PFSK-1 (cell line): ENCODE results near the gene CHMP6.

Experiments used
- FOXP2 ChIP-seq: optimal IDR thresholded peaks from 2 replicates; pipeline ENCODE3; 2011; ENCODE audit warnings: borderline replicate concordance, control low read depth, inconsistent platforms; ENCODE audit not compliant: insufficient read depth; ENCODE audit errors: extremely low read length, extremely low read depth
- POLR2AphosphoS5 ChIP-seq: IDR thresholded peaks from 2 replicates; pipeline ENCODE4 v1.6.1; 2012; ENCODE audit warnings: low read depth, mild to moderate bottlenecking, control low read depth, low read length, moderate library complexity
- SIN3A ChIP-seq: IDR thresholded peaks from 2 replicates; pipeline ENCODE4 v1.6.1; 2012; ENCODE audit warnings: mild to moderate bottlenecking, low read length, moderate library complexity, borderline replicate concordance; ENCODE audit not compliant: insufficient read depth
- TAF1 ChIP-seq: IDR thresholded peaks from 2 replicates; pipeline ENCODE4 v1.6.1; 2012; ENCODE audit warnings: low read length, control low read depth, borderline replicate concordance; ENCODE audit not compliant: insufficient read depth
- TF ChIP-seq, protein P1 (sequence below), 2 experiments: IDR thresholded peaks; 2 replicates each; pipeline versions ENCODE4 v1.6.1 to v1.8.0; 2011 to 2012; ENCODE audit warnings: low read depth in 2 of 2, low read length in 2 of 2, control low read depth in 1 of 2, inconsistent platforms in 1 of 2, mild to moderate bottlenecking in 1 of 2, moderate library complexity in 1 of 2; ENCODE audit not compliant: insufficient read depth in 1 of 2

The CHMP6 gene

GRCh38 chr17:80956321-80957190 is 35.1 kb upstream of the CHMP6 start:
- no peak for TF ChIP-seq POLR2AphosphoS5
- no peak for TF ChIP-seq TAF1
- no peak for TF ChIP-seq FOXP2
- TF ChIP-seq, protein P1, sequence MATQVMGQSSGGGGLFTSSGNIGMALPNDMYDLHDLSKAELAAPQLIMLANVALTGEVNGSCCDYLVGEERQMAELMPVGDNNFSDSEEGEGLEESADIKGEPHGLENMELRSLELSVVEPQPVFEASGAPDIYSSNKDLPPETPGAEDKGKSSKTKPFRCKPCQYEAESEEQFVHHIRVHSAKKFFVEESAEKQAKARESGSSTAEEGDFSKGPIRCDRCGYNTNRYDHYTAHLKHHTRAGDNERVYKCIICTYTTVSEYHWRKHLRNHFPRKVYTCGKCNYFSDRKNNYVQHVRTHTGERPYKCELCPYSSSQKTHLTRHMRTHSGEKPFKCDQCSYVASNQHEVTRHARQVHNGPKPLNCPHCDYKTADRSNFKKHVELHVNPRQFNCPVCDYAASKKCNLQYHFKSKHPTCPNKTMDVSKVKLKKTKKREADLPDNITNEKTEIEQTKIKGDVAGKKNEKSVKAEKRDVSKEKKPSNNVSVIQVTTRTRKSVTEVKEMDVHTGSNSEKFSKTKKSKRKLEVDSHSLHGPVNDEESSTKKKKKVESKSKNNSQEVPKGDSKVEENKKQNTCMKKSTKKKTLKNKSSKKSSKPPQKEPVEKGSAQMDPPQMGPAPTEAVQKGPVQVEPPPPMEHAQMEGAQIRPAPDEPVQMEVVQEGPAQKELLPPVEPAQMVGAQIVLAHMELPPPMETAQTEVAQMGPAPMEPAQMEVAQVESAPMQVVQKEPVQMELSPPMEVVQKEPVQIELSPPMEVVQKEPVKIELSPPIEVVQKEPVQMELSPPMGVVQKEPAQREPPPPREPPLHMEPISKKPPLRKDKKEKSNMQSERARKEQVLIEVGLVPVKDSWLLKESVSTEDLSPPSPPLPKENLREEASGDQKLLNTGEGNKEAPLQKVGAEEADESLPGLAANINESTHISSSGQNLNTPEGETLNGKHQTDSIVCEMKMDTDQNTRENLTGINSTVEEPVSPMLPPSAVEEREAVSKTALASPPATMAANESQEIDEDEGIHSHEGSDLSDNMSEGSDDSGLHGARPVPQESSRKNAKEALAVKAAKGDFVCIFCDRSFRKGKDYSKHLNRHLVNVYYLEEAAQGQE (IDR thresholded peaks at IDR 0.05; ENCODE audit: insufficient read depth in 1 of 2, low read depth in 2 of 2, low read length in 2 of 2): no peak
- TF ChIP-seq SIN3A: no peak

- no peak for TF ChIP-seq POLR2AphosphoS5
- TF ChIP-seq TAF1: no peak
- TF ChIP-seq FOXP2: no peak
- TF ChIP-seq, protein P1 (IDR thresholded peaks at IDR 0.05; ENCODE audit: insufficient read depth in 1 of 2, low read depth in 2 of 2, low read length in 2 of 2): no peak
- no peak for TF ChIP-seq SIN3A
These were observed 34.1 kb upstream of the CHMP6 start for GRCh38 chr17:80957461-80957941.

DNA sequence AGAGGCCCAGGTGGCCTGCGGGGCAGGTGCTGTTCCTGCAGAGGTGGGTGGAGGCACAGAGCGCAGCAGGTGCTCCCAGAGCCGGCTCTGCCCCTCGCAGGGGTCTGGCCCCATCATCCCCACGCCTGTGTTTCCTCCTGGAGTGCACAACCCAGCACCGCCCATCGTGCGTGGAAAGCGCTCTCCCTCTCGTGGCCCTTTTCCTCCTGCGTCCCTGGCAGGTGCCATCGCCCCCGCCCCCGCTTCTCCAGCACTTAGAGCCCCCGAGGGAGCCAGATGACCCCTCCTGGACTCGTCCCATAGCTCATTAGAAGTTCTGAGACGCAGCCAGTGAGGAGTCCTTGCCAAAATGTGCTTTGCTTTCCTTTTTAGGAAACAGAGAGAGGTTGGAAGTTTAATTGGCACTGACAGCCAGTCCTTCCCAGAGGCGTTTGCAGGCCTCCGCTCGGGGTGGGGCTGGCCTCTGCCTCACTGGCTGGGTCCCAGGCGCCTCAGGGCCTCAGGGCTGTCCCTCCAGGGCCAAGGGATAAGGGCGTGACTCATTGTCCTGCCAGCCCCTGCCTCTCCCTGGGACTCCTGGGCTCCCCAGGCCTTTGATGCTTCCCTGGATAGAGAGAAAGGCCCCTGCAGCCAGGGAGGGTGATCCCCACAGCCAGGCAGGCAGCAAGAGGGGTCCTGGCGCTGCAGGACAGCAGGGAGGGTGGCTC is 32.2 kb upstream of the CHMP6 start:
- TF ChIP-seq SIN3A (no peak), FOXP2 (no peak), TAF1 (no peak), POLR2AphosphoS5 (no peak)
- TF ChIP-seq, protein P1 (IDR thresholded peaks at IDR 0.05; ENCODE audit: insufficient read depth in 1 of 2, low read depth in 2 of 2, low read length in 2 of 2): no peak

DNA sequence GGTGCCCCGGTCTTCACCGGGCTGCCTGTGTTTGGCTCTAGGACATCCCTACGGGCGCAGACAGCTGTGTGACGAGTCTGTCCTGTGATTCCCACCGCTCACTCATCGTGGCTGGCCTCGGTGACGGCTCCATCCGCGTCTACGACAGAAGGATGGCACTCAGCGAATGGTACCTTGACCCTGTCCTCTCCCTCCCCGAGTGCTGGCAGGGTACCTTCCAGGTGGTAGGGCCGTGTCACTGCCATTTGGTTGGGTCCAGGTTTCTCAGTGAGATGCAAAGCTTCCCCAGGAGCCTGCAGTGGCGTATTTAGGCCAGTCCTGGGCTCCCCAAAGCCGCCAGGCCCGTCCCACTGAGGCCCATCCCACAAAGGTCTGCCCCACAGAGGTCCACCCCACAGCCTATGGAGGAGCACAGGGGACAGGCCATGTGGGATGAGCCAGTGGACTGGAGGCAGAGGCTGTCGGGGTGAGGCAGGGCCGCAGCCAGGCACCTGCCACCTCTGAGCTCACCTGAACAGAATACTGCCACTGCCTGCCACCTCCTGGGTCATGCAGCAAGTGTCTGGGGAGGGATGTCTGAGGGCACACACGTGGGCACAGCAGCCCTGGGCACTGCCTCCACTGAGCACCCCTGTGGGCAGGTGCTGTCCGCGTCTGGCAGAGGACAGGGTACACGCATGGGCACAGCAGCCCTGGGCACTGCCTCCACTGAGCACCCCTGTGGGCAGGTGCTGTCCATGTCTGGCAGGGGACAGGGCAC is 31.4 kb upstream of the CHMP6 start:
- TF ChIP-seq FOXP2 (no peak), SIN3A (no peak), TAF1 (no peak)
